PC-9 (cell line): ENCODE measurements around the gene FBXL13.

Experiments used
- EZH2 ChIP-seq: fragments of 200-600 bp; sonication (generic); IDR thresholded peaks from 2 replicates; pipeline ENCODE4 v1.8.0; 2017; ENCODE audit warnings: antibody characterized with exemption, low read depth
- TF ChIP-seq, protein P1 (sequence below): fragments of 200-600 bp; sonication (generic); conservative IDR thresholded peaks from 2 replicates; pipeline ENCODE4 v1.6.1; 2017; ENCODE audit warnings: mixed run types, antibody characterized with exemption, mild to moderate bottlenecking, moderate library complexity

GRCh38 chr7:102828286-102828685 is 246.3 kb downstream of the FBXL13 start:
- TF ChIP-seq, protein P1, sequence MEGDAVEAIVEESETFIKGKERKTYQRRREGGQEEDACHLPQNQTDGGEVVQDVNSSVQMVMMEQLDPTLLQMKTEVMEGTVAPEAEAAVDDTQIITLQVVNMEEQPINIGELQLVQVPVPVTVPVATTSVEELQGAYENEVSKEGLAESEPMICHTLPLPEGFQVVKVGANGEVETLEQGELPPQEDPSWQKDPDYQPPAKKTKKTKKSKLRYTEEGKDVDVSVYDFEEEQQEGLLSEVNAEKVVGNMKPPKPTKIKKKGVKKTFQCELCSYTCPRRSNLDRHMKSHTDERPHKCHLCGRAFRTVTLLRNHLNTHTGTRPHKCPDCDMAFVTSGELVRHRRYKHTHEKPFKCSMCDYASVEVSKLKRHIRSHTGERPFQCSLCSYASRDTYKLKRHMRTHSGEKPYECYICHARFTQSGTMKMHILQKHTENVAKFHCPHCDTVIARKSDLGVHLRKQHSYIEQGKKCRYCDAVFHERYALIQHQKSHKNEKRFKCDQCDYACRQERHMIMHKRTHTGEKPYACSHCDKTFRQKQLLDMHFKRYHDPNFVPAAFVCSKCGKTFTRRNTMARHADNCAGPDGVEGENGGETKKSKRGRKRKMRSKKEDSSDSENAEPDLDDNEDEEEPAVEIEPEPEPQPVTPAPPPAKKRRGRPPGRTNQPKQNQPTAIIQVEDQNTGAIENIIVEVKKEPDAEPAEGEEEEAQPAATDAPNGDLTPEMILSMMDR, result no peak
- TF ChIP-seq EZH2, result no peak
